Bone marrow (tissue), 2 donors: ENCODE data around the gene ENTPD6.
A peak's percentile ranks its signal among the peaks of the same experiment; 100 is the strongest.

Experiments
- DNase-seq, 2 donors: peaks; one replicate each; lab custom pipeline; 2025; lab: John Stamatoyannopoulos, UW

Gene ENTPD6

DNA sequence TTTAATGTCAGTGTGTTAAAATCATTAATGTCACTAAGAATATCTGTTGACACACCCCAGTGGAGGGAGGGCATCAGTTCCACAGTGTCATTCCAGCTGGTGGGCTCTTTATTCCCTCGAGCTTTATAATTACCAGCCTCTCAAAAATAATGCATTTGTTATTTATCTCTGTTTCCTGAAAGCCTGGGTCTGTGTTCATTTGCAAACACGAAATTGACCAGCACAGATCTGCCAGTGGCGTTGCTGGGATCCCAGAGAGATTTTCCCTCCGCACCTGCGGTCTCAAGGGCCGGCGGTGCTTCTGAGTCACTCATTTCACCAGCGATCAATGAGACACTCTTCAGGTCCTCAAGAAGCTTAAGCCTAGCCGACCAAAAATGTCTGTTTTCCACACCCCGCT is 46.7 kb downstream of the ENTPD6 start:
- no peak for DNase-seq

DNA sequence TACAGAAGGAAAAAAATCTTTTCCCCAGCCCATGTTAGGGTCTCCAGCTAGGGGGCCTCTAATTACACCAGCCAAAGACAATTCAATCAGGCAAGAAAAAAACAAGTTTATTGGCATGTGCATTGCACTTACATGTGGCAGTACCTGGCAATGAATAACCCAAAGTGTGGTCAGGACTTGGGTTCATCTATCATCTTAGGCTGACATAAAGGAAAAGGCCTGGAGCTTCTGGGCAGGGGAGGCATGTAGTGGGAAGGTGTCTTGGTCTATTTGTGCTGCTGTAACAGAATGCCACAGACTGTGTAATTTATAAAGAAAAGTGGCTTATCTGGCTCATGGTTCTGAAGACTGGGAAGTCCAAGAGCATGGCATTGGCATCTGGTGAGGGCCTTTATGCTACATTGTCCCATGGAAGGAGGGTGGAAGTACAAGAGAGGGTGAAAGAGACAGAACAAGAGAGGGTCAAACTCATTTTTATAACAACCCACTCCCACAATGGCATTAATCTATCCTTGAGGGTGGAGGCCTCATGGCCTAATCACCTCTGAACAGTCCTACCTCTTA is 48.0 kb downstream of the ENTPD6 start:
- no peak for DNase-seq

- DNase-seq, result no peak
These were observed 49.5 kb downstream of the ENTPD6 start for GRCh38 chr20:25244976-25245375.

DNA sequence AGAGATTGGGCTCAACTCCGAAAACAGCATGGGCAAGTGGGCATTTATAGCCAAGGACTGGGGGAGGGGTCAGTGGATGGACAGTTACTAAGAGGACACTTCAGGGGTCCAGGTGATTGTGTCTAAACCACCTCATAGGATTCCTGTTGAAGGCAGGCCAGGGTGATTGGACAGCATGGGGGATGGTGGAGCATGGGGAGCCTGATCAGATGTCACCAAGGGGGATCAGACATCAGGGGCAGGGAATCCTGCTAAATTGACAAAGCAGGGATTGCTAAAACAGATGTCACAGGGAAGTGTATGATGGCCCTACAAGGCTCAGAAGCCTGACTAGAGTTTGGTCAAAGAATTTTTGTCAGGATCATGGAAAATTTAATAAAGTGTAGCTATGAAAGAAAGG is 49.9 kb downstream of the ENTPD6 start:
- DNase-seq, result no peak

- DNase-seq, result no peak
These were observed 50.9 kb downstream of the ENTPD6 start for GRCh38 chr20:25246182-25246999.

DNA sequence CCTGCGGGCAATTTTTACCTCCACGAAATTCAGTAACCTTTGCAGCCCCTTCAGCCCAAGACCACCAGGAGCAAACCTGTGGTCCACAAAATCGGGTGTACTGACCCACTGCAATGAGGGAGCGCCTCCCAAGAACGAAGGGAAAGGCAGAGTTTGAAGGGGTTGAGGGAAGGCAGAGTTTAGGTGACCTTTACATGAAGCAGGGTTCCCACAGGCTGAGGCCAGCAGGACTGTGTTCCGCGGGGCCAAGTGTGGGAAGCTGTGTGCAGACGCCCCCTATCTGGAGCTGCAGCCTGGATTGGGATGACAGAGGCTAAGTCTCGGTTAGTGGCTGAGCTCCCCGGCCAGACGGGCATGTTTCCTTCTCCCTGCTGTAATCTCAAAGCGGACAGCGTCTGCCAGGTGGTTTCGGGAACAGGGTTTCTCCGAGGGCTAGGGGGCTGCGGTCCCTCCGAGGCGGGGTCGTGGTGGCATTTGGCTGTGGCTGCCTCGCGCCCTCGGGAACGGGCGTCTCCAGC is 51.5 kb downstream of the ENTPD6 start:
- peak in 1 of 2 donors; percentile 47 for DNase-seq

DNA sequence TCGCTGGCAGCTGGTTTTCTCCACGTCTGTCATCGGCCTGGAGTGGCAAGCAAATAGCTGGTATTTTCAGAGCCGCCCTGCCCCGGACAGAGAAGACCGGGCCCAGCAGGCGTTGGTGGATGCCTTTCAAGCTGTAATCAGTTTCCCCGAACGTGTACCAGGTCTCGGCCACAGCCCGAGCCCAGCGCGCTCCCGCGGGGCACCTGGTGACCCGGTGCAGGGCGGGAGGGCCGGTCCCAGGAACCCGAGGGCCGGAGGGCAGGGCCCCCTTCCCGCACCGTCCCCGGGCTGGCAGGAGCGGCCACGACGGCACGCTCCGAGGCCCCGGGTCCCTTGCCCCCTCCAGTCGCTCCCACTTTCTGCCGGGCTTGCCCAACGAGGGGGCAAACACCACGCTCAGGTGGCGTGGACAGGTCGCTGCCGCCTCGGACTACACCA is 52.0 kb downstream of the ENTPD6 start:
- no peak for DNase-seq

DNA sequence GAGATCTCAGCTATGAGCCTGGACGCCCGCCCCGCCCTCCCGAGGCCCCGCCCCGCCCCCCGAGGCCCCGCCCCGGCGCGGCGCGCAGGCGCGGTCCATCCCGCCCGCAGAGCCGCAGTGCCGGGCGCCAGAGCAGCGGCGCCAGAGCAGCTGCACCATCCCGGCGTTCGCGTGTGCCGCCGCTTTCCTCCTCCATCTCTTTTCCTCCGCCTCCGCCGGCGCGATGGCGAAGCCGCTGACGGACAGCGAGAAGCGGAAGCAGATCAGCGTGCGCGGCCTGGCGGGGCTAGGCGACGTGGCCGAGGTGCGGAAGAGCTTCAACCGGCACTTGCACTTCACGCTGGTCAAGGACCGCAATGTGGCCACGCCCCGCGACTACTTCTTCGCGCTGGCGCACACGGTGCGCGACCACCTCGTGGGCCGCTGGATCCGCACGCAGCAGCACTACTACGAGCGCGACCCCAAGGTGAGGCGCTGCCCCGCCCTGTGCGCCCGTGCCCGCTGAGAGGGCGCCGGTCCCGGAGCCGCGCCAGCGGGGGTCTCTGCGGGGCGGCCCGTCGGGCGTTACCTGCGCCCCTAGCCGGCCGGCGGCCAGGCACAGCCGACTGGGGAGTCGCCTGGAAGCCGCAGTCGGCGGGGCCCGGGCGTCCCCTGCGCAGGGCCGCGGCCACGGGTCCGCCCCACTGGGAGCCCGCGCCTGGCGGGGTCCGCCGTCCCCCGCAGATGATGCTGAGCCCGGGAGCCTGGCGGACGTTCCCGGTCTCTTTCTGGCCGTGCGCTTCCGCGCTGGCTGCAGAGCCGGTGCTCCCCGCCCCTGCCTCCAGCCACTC is 52.7 kb downstream of the ENTPD6 start, which contains the start of gene PYGB:
PYGB (plus strand) TSS at position 130 of the 830 bp plus-strand sequence; CDS start at position 224, 94 bp downstream.
- DNase-seq, result peak; percentile 65 to 68

DNA sequence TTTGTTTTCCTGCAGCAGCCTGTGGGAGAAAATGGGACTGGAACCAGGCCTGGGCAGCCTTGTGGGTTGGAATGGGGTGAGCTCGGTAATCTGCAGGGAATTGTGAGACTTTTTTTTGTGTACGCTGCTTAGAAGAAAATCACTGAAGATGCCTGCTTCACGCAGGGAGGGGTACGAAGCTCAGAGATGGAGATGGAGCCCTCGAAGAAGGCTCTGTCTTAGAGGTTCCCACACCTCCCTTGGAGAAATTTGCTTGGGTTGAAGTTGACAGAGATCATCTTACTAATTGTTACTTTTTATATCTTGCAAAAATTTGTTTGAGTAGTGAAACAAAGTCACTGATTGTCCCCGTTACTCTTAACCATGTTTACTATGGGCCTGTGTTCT is 53.3 kb downstream of the ENTPD6 start:
- no peak for DNase-seq

GRCh38 chr20:25249198-25249931 is 53.9 kb downstream of the ENTPD6 start:
- DNase-seq, result no peak

DNA sequence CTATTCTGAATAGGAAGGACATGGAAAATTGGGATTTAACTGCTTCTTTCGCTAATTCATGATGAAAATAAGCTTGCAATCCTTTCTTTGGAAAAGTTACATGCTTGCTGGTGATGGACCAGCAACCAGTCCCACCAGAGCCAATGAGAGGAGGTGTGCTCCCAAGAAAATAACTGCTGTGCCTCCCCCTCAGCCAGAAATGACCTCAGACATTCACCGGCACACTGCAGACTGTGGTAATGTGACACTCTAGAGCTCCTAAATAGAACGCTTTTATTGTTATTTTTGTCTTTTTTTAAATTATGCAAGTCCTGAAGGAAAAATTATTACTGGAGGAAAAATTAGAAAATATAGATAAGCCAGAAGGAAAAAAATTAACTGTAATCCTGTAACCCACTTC is 55.0 kb downstream of the ENTPD6 start:
- DNase-seq, result no peak

DNA sequence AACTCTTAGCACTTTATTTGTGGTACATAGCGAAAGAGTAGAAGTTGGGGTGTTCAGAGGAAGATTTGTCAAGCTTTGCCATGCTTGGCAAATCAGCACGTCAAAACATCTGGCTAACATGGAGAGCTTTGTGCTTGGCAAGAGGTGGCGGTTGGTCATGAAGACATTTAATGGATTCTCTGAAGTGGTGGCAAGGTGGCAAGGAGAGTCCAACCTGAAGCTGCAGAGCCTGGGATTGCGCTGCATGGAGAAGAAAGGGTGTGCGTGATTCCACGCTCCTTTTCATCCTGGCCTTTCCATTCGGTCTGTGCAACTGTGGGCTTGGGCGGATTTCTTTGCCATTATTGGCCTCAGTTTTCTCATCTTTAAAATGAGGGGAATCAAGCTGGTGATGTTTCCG is 55.5 kb downstream of the ENTPD6 start:
- DNase-seq, result no peak

- DNase-seq, result no peak
These were observed 56.0 kb downstream of the ENTPD6 start for GRCh38 chr20:25251558-25251957.

DNA sequence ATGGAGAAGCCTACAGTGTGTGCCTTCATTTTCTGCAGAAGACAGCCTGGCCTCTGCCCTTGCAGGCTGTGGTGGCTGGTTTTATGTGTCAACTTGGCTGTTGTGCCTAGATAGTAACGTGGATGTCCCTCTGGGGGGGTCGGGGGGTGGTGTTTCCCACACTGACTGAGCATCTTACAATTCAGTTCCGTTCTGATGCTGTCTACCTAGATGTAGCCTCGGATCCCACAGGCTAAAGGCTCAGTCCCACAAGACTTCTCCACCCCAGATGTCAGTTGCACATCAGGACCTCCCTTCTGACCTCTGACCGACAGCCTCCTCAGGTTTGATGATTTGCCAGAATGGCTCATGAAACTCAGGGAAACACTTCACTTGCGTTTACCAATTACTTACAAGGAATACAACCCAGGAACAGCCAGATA is 56.7 kb downstream of the ENTPD6 start:
- no peak for DNase-seq

- no peak for DNase-seq
These were observed 57.3 kb downstream of the ENTPD6 start for GRCh38 chr20:25252686-25253421.

DNA sequence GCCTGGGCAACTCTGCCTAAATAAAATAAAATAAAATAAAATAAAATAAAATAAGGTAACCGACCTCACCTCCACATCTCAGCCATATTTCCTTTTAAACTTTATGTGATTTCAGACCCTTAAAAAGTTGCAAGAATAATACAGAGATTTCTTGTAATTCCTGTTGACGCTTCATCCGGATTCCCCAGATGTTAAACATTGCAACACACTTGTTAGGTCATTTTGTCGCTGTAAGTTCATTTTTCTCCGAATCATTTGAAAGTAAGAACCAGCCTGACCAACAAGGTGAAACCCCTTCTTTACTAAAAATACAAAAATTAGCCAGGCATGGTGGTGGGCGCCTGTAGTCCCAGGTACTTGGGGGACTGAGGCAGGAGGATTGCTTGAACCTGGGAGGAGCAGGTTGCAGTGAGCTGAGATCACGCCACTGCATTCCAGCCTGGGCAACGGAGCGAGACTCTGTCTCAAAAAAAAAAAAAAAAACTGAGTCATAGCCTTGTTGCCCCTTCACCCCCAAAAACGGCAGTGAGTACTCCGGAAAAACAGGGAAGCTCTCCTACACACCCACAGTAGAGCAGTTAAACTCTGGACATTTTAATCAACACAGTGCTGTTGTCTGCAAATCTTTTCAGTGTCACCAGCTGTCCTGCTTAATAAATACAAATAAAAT is 58.2 kb downstream of the ENTPD6 start:
- peak in 1 of 2 donors; percentile 47 for DNase-seq

GRCh38 chr20:25254571-25254970 is 59.1 kb downstream of the ENTPD6 start:
- no peak for DNase-seq

GRCh38 chr20:25254986-25255680 is 59.6 kb downstream of the ENTPD6 start:
- DNase-seq, result no peak

DNA sequence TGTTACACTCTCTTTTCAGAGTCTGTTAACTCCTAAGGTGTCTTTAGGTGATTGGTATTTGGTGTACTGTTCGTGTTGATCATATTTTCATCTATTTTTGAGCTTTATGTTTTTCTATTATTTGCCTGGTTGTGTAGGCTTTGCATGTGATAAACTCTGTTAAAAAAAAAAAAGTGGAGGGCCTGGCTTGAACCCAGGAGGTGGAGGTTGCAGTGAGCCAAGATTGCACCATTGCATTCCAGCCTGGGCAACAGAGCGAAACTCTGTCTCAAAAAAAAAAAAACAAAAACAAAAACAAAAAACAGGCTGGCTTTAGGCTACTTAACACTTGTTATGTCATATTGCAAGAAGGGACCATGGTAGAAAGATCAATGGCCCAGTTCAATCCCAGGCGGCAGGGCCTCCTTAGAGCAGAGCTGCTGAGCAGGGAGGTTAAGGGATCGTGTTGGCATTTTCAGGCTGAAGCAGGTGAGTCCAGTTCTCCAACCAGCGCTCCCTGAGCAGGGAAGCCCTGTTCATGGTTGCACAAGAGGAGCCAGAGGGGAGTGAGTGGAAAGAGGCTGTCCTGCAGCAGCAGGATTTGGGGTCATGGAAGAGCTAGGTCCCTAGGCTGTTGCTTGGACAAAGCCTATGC is 60.8 kb downstream of the ENTPD6 start:
- no peak for DNase-seq
